ENCODE data around the gene SPATA20. TPM values are rescaled to one million over a fixed set of nuclear protein-coding genes. Genes with fewer than 3 reads are reported as not detected.
A peak's percentile ranks its signal among the peaks of the same experiment; 100 is the strongest.

SPATA20 gene
- total RNA-seq, 8 experiments from 2014 or later: 5.4 to 64.4 (median 25.4) TPM

- peaks cover 35 to 51% of the 10 kb centered on the region in 2 donors for H3K4me1 ChIP-seq (replicated peaks in 1 of 2)
- no peak for ATAC-seq (replicated peaks in 6 of 8)
- no peak overlapping the region for H3K4me3 ChIP-seq
- H3K27ac ChIP-seq: no peak overlapping the region
- WGBS, 10 experiments: 33 to 100% (median 92%) methylated on average over 1 to 2 of the region's 4 CpGs; no CpG with 5 or more reads in 4 of the 10 experiments
- in situ Hi-C loops (cut with MboI; ENCODE audit: low pct_unique_long_range_greater_than_20kb in 2 of 9, low sequenced_read_pairs in 9 of 9, unreplicated experiment in 9 of 9): loop anchor here in 2 of 9 experiments (5.0 to 10.0 kb wide), 2 partner anchors 67 to 69 kb away; no protein-coding TSS in a partner anchor
These were observed 11.1 kb downstream of the SPATA20 start for GRCh38 chr17:50558091-50558490.

DNA sequence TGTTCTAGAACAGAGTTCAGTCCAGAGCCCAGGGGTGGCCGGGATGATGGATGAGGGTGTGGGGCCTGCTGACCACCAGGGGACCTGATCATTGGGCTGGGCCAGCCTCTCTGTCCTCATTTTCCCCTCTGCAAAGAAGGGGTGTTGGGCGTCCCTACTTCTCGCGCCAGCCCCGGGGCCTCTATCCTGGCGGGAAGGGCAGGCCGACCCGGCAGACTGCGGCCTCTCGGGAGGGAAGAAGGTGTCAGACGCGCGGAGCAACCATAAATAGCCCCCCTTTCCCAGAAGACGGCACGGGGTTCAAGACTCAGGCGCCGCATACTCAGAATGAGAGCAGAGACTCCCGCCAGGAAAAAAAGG lies 11.6 kb downstream of the SPATA20 start:
- in situ Hi-C loops (cut with MboI; ENCODE audit: low pct_unique_long_range_greater_than_20kb in 2 of 9, low sequenced_read_pairs in 9 of 9, unreplicated experiment in 9 of 9): loop anchor here in 2 of 9 experiments (5.0 to 10.0 kb wide), 2 partner anchors 66 to 69 kb away; no protein-coding TSS in a partner anchor
- ATAC-seq (replicated peaks in 6 of 8): no peak
- no peak overlapping the region for H3K27ac ChIP-seq
- no peak overlapping the region for H3K4me3 ChIP-seq
- 0 to 95% (median 17%) methylated on average over 1 to 7 of the region's 18 CpGs; no CpG with 5 or more reads in 6 of the 10 experiments for WGBS, 10 experiments
- H3K4me1 ChIP-seq (replicated peaks in 1 of 2): peaks cover 40 to 56% of the 10 kb centered on the region in 2 donors

DNA sequence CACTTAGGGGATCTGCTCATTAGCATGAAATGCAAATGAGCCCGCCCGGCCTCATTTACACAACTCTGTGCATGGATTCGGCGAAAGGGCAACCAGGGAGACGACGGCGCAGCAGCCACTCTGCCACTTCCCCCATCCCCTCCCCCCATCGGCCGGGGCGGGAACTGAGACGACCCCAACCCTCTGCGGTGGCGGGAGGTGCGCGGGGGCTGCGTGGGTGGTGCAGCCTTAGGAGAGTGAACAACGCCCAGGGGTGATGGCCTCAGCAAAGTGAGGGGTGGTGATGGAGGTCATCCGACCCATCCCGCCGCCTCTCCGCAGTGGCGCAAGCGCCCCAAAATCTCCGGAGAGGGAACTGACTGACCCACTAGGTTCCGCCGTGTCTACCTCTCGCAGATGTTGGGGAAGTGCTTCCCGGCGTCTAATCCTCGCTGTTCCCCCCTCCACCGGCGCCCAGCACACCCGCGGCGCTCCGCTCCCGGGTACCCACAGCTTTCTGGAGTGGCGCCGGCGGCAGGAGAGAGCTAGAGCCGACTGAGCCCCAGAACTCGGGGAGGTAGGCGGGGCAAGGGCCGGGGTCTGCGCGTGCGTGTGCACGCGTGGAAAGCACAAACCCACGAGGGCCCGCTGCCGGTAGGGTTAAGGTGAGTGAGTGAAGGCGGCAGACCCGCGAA lies 12.1 kb downstream of the SPATA20 start:
- 0 to 23% (median 0%) methylated on average over 1 to 18 of the region's 55 CpGs; no CpG with 5 or more reads in 4 of the 10 experiments for WGBS, 10 experiments
- Histone ChIP-seq H3K4me1 (replicated peaks in 1 of 2) (peaks cover 43 to 61% of the 10 kb centered on the region in 2 donors), H3K27ac (no peak overlapping the region), H3K4me3 (peak overlapping the region in 4 of 5 donors; percentile 7 to 46 (median 43))
- ATAC-seq (replicated peaks in 6 of 8): peak in 5 of 8 experiments; percentile 3 to 14 (median 7)
- in situ Hi-C loops (cut with MboI; ENCODE audit: low pct_unique_long_range_greater_than_20kb in 2 of 9, low sequenced_read_pairs in 9 of 9, unreplicated experiment in 9 of 9): loop anchor here in 2 of 9 experiments (5.0 to 10.0 kb wide), 2 partner anchors 66 to 68 kb away; no protein-coding TSS in a partner anchor

DNA sequence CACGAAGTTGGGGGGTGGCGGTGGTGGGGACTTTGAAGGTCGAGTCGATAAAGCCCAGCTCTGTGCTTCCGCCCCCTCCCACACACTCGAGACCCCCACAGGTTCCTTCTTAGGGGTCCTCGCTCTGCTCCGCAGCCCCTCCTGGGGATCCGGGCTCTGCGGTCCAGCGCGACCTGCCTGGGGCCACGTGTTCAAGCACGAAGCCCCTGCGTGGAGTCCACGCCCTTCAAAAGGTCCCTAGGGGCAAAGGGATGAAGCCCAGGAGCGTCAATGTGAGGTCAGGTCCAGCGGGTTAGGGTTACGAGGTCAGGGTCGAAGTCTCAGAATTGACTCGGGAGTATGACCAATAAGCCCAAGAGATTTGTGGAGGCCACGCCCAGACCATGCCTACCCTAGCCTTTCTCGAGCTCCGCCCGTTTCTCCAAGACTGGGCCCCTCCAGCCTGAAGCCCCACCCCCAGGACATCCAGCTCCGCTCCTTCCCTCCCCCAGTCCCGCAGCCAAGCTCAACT lies 12.8 kb downstream of the SPATA20 start:
- 0% methylated on average over 1 to 7 of the region's 27 CpGs; no CpG with 5 or more reads in 6 of the 10 experiments for WGBS, 10 experiments
- peak; percentile 20 to 61 (median 52) for ATAC-seq (replicated peaks in 6 of 8)
- Histone ChIP-seq H3K4me1 (replicated peaks in 1 of 2) (peaks cover 50 to 62% of the 10 kb centered on the region in 2 donors), H3K27ac (no peak overlapping the region), H3K4me3 (peak overlapping the region; percentile 37 to 46 (median 41))
- in situ Hi-C loops (cut with MboI; ENCODE audit: low pct_unique_long_range_greater_than_20kb in 2 of 9, low sequenced_read_pairs in 9 of 9, unreplicated experiment in 9 of 9): loop anchor here in 3 of 9 experiments (5.0 to 10.0 kb wide), 2 partner anchors 65 to 68 kb away; no protein-coding TSS in a partner anchor

DNA sequence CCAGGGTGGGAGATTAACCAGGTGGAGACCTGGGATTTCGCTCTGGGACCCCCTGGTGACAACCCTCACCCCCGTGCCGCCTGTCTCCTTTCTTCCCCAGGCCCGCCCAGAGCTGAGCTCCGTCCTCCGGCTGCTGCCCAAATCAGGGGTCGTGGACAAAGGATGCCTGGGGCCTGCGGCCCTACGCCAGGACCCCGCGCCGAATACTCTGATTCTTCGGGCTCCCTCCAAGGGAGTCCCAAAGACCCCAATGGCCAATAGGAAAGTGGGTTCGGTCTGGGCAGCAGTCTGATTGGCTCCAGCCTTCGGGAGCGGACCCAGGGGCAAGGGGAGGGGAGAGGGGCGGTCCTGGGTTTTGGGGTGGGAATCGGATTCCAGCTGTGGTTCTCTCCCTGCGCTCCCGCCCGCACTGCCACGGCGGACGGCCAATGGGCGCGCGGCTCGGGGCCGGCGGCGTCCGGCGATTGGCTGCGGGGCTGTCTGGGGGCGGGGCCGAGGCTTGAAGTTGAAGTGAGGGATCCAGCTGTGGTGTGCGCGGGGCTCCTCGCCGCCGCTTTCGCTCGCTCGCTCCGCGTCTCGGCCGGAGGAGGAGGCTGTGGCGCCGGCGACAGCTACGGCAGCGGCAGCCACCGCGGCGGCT lies 13.3 kb downstream of the SPATA20 start, which contains the start of gene CACNA1G:
Gene CACNA1G, plus strand, starts transcription at position 531 of the 640 bp plus-strand sequence. CDS start 745 bp downstream, outside the sequence.
- Histone ChIP-seq H3K4me3 (peak within 1 kb of the TSS; percentile 37 to 46 (median 41)), H3K27ac (no peak within 1 kb of the TSS), H3K4me1 (replicated peaks in 1 of 2) (peaks cover 51 to 62% of the 10 kb centered on the region in 2 donors)
- peak; percentile 79 to 90 (median 83) for ATAC-seq (replicated peaks in 6 of 8)
- in situ Hi-C loops (cut with MboI; ENCODE audit: low pct_unique_long_range_greater_than_20kb in 2 of 9, low sequenced_read_pairs in 9 of 9, unreplicated experiment in 9 of 9): loop anchor here in 1 of 9 experiments (10.0 kb wide), 1 partner anchor 64 kb away; no protein-coding TSS in a partner anchor
- no CpG with 5 or more reads among the region's 56 CpGs for WGBS, 10 experiments

- in situ Hi-C loops (cut with MboI; ENCODE audit: low pct_unique_long_range_greater_than_20kb in 2 of 9, low sequenced_read_pairs in 9 of 9, unreplicated experiment in 9 of 9): loop anchor here in 1 of 9 experiments (10.0 kb wide), 1 partner anchor 64 kb away; no protein-coding TSS in a partner anchor
- peaks cover 59 to 69% of the 10 kb centered on the region in 2 donors for H3K4me1 ChIP-seq (replicated peaks in 1 of 2)
- H3K27ac ChIP-seq: no peak overlapping the region
- 0% methylated on average over 1 of the region's 88 CpGs; no CpG with 5 or more reads in 9 of the 10 experiments for WGBS, 10 experiments
- H3K4me3 ChIP-seq: peak overlapping the region; percentile 37 to 46 (median 41)
- ATAC-seq (replicated peaks in 6 of 8): peak in 1 of 8 experiments; percentile 0
These were observed 14.2 kb downstream of the SPATA20 start for GRCh38 chr17:50560931-50561745.

GRCh38 chr17:50561746-50562141 lies 14.8 kb downstream of the SPATA20 start:
- H3K4me3 ChIP-seq: peak overlapping the region; percentile 37 to 46 (median 41)
- no peak overlapping the region for H3K27ac ChIP-seq
- WGBS, 10 experiments: 8% methylated on average over 2 of the region's 27 CpGs; no CpG with 5 or more reads in 9 of the 10 experiments
- H3K4me1 ChIP-seq (replicated peaks in 1 of 2): peaks cover 65 to 75% of the 10 kb centered on the region in 2 donors
- in situ Hi-C loops (cut with MboI; ENCODE audit: low pct_unique_long_range_greater_than_20kb in 2 of 9, low sequenced_read_pairs in 9 of 9, unreplicated experiment in 9 of 9): loop anchor here in 1 of 9 experiments (10.0 kb wide), 1 partner anchor 63 kb away; no protein-coding TSS in a partner anchor
- no peak for ATAC-seq (replicated peaks in 6 of 8)

- ATAC-seq (replicated peaks in 6 of 8): no peak
- 0 to 80% (median 7%) methylated on average over 1 to 9 of the region's 22 CpGs; no CpG with 5 or more reads in 1 of the 10 experiments for WGBS, 10 experiments
- Histone ChIP-seq H3K4me1 (replicated peaks in 1 of 2) (peaks cover 72 to 75% of the 10 kb centered on the region in 2 donors), H3K27ac (no peak overlapping the region), H3K4me3 (peak overlapping the region; percentile 7 to 46 (median 41))
- in situ Hi-C loops (cut with MboI; ENCODE audit: low pct_unique_long_range_greater_than_20kb in 2 of 9, low sequenced_read_pairs in 9 of 9, unreplicated experiment in 9 of 9): loop anchor here in 1 of 9 experiments (10.0 kb wide), 1 partner anchor 62 kb away; no protein-coding TSS in a partner anchor
These were observed 15.5 kb downstream of the SPATA20 start for GRCh38 chr17:50562242-50563091.

DNA sequence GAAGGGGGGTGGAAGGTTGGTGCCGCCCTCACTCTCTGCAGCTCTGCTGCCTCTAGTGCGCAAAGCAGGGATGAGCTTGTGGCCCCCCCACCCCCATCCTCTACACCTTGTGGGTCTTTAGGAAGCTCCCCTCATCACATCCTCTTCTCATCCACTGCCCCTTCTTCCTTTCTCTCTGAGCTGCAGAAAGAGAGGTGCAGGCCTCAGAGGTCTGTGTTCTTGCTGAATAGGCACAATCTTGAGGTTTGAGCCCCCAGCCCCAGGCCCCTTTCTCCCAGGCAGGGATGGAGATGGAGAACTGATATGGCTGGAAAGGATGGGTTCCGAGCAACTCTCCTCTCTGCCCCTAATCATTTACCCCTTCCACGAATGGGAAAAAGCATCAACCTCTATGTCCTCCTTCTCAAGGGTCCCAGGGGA lies 16.1 kb downstream of the SPATA20 start:
- no peak for ATAC-seq (replicated peaks in 6 of 8)
- WGBS, 10 experiments: 54 to 70% (median 60%) methylated on average over 1 to 2 of the region's 4 CpGs; no CpG with 5 or more reads in 7 of the 10 experiments
- peaks cover 69 to 75% of the 10 kb centered on the region in 2 donors for H3K4me1 ChIP-seq (replicated peaks in 1 of 2)
- H3K4me3 ChIP-seq: peak overlapping the region in 1 of 5 donors; percentile 45
- in situ Hi-C loops (cut with MboI; ENCODE audit: low pct_unique_long_range_greater_than_20kb in 2 of 9, low sequenced_read_pairs in 9 of 9, unreplicated experiment in 9 of 9): loop anchor here in 1 of 9 experiments (10.0 kb wide), 1 partner anchor 62 kb away; no protein-coding TSS in a partner anchor
- H3K27ac ChIP-seq: no peak overlapping the region

- Histone ChIP-seq H3K4me3 (no peak overlapping the region), H3K27ac (peak overlapping the region; percentile 79 to 81), H3K4me1 (replicated peaks in 1 of 2) (peaks cover 64 to 70% of the 10 kb centered on the region in 2 donors)
- WGBS, 10 experiments: 10% methylated on average over 2 of the region's 19 CpGs; no CpG with 5 or more reads in 9 of the 10 experiments
- in situ Hi-C loops (cut with MboI; ENCODE audit: low pct_unique_long_range_greater_than_20kb in 2 of 9, low sequenced_read_pairs in 9 of 9, unreplicated experiment in 9 of 9): loop anchor here in 1 of 9 experiments (10.0 kb wide), 1 partner anchor 60 kb away; no protein-coding TSS in a partner anchor
- ATAC-seq (replicated peaks in 6 of 8): peak in 5 of 8 experiments; percentile 2 to 47 (median 5)
These were observed 17.9 kb downstream of the SPATA20 start for GRCh38 chr17:50564916-50565315.
